Testis (tissue), 3 donors: ENCODE data around the gene ATG7. TPM values are rescaled to one million over a fixed set of nuclear protein-coding genes. Genes with fewer than 3 reads are reported as not detected.
"Not testable (repeated sequence)": the region's sequence is repeated elsewhere in the genome, so short reads cannot be mapped to it uniquely, and the experiment has no call there.

Experiments
- DNase-seq: peaks from one replicate; pipeline ENCODE4 v3.0.0-alpha.2; 2019
- H3K27ac ChIP-seq, 2 donors: fragments of 200-600 bp; sonication (generic); one replicate each; pipeline ENCODE4 v1.5.1; 2019
- H3K27me3 ChIP-seq: fragments of 200-600 bp; sonication (generic); one replicate; pipeline ENCODE4 v1.5.1; 2019
- H3K36me3 ChIP-seq: fragments of 200-600 bp; sonication (generic); one replicate; pipeline ENCODE4 v1.5.1; 2017; ENCODE audit warnings: low read depth; ENCODE audit errors: missing control alignments
- H3K4me1 ChIP-seq: fragments of 200-600 bp; sonication (generic); one replicate; pipeline ENCODE4 v1.5.1; 2019
- H3K4me3 ChIP-seq, 2 donors: fragments of 200-600 bp; sonication (generic); one replicate each; pipeline ENCODE4 v1.5.1; 2017 to 2019
- H3K9me3 ChIP-seq: fragments of 200-600 bp; sonication (generic); one replicate; pipeline ENCODE4 v1.5.1; 2017
- POLR2A ChIP-seq: fragments of 450-650 bp; IDR thresholded peaks from one replicate; pipeline ENCODE4 v1.6.1; 2017; ENCODE audit warnings: antibody characterized with exemption, mild to moderate bottlenecking, moderate library complexity
- WGBS, 2 donors: methylation state at CpG; one replicate each; pipeline ENCODE4 v1.1.5; 2018; 5-methylcytosine and 5-hydroxymethylcytosine counted together
- intact Hi-C: fragments of 100-400 bp; cut with DNase I; formaldehyde crosslinking; loops from one replicate; pipeline ENCODE4 v1.15.1; 2023; ENCODE audit warnings: low total_unique reads
- polyA plus RNA-seq: library from polyadenylated mRNA; stranded (reverse); fragments of 350-450 nt; fragmentation: Illumina TruSeq; extraction: RNeasy Lipid Tissue Mini Kit (QIAGEN cat#74804); gene quantifications from one replicate; pipeline ENCODE4 v1.2.3, GENCODE V29; 2014; ENCODE audit warnings: low read depth, low replicate concordance; ENCODE audit not compliant: insufficient read depth
- total RNA-seq, 2 donors: library from RNA; depleted of rRNA; stranded (reverse); fragments of >200 nt; gene quantifications; one replicate each; pipeline ENCODE4 v1.2.3, GENCODE V29; 2016
- TF ChIP-seq, protein P1 (sequence below), 3 experiments: fragments of 450-650 bp in 2 of 3; fragments of 200-600 bp in 1 of 3; sonication (generic) in 1 of 3; IDR thresholded peaks; one replicate each; pipeline ENCODE4 v1.5.1; 2016 to 2019; ENCODE audit warnings: antibody characterized with exemption in 3 of 3, mild to moderate bottlenecking in 2 of 3, moderate library complexity in 1 of 3

The ATG7 gene
- total and polyA plus RNA-seq, 3 donors from 2014 or later = 52.9 to 95.4 (median 86.0) TPM

- 97% methylated on average over 4 of the region's 4 CpGs for WGBS, 2 donors
- intact Hi-C loops = no loop called here
These were observed 122.2 kb downstream of the ATG7 start for GRCh38 chr3:11394392-11394791.

GRCh38 chr3:11400213-11400612, 128.0 kb downstream of the ATG7 start:
- Histone ChIP-seq H3K27me3 (no peaks in the 10 kb centered on the region), H3K9me3 (no peaks in the 10 kb centered on the region), H3K4me3 (no peak overlapping the region), H3K4me1 (no peaks in the 10 kb centered on the region), H3K36me3 (no peaks in the 10 kb centered on the region), H3K27ac (no peak overlapping the region)
- intact Hi-C loops = no loop called here
- WGBS, 2 donors = 62 to 68% methylated on average over 4 of the region's 4 CpGs
- no peak for DNase-seq
- TF ChIP-seq, protein P1, sequence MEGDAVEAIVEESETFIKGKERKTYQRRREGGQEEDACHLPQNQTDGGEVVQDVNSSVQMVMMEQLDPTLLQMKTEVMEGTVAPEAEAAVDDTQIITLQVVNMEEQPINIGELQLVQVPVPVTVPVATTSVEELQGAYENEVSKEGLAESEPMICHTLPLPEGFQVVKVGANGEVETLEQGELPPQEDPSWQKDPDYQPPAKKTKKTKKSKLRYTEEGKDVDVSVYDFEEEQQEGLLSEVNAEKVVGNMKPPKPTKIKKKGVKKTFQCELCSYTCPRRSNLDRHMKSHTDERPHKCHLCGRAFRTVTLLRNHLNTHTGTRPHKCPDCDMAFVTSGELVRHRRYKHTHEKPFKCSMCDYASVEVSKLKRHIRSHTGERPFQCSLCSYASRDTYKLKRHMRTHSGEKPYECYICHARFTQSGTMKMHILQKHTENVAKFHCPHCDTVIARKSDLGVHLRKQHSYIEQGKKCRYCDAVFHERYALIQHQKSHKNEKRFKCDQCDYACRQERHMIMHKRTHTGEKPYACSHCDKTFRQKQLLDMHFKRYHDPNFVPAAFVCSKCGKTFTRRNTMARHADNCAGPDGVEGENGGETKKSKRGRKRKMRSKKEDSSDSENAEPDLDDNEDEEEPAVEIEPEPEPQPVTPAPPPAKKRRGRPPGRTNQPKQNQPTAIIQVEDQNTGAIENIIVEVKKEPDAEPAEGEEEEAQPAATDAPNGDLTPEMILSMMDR (IDR thresholded peaks at IDR 0.05) = no peak
- no peak for TF ChIP-seq POLR2A

More at GRCh38 chr3:11394392-11394791, 122.2 kb downstream of the ATG7 start:
- no peak overlapping the region for H3K4me3 ChIP-seq
- peaks cover 9% of the 10 kb centered on the region for H3K4me1 ChIP-seq
- no peak overlapping the region for H3K27ac ChIP-seq
- no peaks in the 10 kb centered on the region for H3K27me3 ChIP-seq
- no peaks in the 10 kb centered on the region for H3K9me3 ChIP-seq
- no peak for TF ChIP-seq POLR2A
- TF ChIP-seq, protein P1 (IDR thresholded peaks at IDR 0.05) = no peak
- DNase-seq = no peak
- no peaks in the 10 kb centered on the region for H3K36me3 ChIP-seq

DNA sequence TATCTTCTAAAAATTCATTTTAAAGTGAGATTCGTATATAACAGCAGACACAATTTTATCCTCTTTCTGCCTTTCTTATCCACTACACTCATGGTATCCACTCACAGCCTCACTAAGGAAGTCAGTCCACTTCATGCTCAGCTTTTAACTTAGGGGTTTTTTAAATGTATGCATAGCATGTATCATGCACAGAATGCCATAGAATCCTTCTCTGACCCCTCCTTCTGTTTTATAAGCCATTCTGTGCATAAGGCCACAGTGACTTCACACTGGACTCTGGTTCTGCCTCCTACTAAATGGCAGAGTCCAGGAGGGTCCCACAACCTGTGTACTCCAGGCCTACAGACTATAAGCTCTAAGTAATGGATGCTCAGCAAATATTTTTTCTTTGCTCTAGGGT, 129.2 kb downstream of the ATG7 start:
- DNase-seq = no peak
- Histone ChIP-seq H3K4me1 (no peaks in the 10 kb centered on the region), H3K27me3 (no peaks in the 10 kb centered on the region), H3K36me3 (no peaks in the 10 kb centered on the region), H3K27ac (no peak overlapping the region), H3K4me3 (no peak overlapping the region), H3K9me3 (no peaks in the 10 kb centered on the region)
- TF ChIP-seq, protein P1 (IDR thresholded peaks at IDR 0.05) = no peak
- TF ChIP-seq POLR2A = no peak
- intact Hi-C loops = no loop called here
- 87% methylated on average over 1 of the region's 1 CpG for WGBS, 2 donors

- H3K27me3 ChIP-seq = no peaks in the 10 kb centered on the region
- TF ChIP-seq, protein P1 (IDR thresholded peaks at IDR 0.05) = no peak
- no peak for TF ChIP-seq POLR2A
- H3K9me3 ChIP-seq = no peaks in the 10 kb centered on the region
- DNase-seq = no peak
- intact Hi-C loops = no loop called here
- no peak overlapping the region for H3K4me3 ChIP-seq
- H3K27ac ChIP-seq = no peak overlapping the region
- no peaks in the 10 kb centered on the region for H3K36me3 ChIP-seq
- H3K4me1 ChIP-seq = no peaks in the 10 kb centered on the region
- WGBS, 2 donors = 93 to 94% methylated on average over 2 of the region's 2 CpGs
These were observed 133.1 kb downstream of the ATG7 start for GRCh38 chr3:11405323-11405722.

- TF ChIP-seq POLR2A = no peak
- TF ChIP-seq, protein P1 (IDR thresholded peaks at IDR 0.05) = no peak
- Histone ChIP-seq H3K27ac (no peak overlapping the region), H3K4me1 (no peaks in the 10 kb centered on the region), H3K9me3 (no peaks in the 10 kb centered on the region), H3K36me3 (no peaks in the 10 kb centered on the region), H3K4me3 (no peak overlapping the region), H3K27me3 (no peaks in the 10 kb centered on the region)
- no peak for DNase-seq
- WGBS, 2 donors = 70 to 100% methylated on average over 1 of the region's 1 CpG
- intact Hi-C loops = no loop called here
These were observed 135.4 kb downstream of the ATG7 start for GRCh38 chr3:11407644-11408043.

GRCh38 chr3:11408324-11408859, 136.2 kb downstream of the ATG7 start:
- H3K4me3 ChIP-seq, H3K9me3 ChIP-seq, H3K36me3 ChIP-seq, H3K27me3 ChIP-seq, H3K4me1 ChIP-seq, DNase-seq, H3K27ac ChIP-seq, intact Hi-C loops: not testable (repeated sequence)
- 97 to 99% methylated on average over 4 of the region's 4 CpGs for WGBS, 2 donors
